Measurements from ENCODE around the gene PFKFB3. TPM values are rescaled to one million over a fixed set of nuclear protein-coding genes. Genes with fewer than 3 reads are reported as not detected.

The PFKFB3 gene
- total and polyA plus RNA-seq, 8 donors, result 10.0 to 28.4 (median 17.8) TPM

DNA sequence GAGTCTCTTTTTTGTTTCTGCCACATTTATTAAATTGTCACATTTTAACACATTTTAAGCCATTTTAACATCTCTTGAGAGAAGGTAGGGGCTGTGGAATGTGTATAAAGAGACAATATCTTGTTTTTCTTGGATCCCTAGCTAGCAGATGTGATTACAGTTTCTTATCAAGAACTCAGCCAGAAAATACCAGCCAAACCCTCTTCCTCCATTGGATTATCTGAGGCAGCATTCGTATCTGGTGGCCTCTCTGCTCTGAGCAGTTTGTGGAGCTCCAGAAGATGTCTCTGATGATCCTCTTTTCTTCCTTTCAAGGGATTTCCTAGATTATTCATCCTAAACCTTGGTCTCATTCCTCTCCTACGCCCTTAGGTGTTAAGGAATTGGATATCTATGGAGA, 35.3 kb upstream of the PFKFB3 start:
- H3K4me1 ChIP-seq, result peaks cover 10 to 25% (median 13%) of the 10 kb centered on the region in 3 donors
- no peaks in the 10 kb centered on the region for H3K36me3 ChIP-seq
- WGBS, 2 donors, result 75 to 80% methylated on average over 2 of the region's 2 CpGs
- TF ChIP-seq, protein P1, sequence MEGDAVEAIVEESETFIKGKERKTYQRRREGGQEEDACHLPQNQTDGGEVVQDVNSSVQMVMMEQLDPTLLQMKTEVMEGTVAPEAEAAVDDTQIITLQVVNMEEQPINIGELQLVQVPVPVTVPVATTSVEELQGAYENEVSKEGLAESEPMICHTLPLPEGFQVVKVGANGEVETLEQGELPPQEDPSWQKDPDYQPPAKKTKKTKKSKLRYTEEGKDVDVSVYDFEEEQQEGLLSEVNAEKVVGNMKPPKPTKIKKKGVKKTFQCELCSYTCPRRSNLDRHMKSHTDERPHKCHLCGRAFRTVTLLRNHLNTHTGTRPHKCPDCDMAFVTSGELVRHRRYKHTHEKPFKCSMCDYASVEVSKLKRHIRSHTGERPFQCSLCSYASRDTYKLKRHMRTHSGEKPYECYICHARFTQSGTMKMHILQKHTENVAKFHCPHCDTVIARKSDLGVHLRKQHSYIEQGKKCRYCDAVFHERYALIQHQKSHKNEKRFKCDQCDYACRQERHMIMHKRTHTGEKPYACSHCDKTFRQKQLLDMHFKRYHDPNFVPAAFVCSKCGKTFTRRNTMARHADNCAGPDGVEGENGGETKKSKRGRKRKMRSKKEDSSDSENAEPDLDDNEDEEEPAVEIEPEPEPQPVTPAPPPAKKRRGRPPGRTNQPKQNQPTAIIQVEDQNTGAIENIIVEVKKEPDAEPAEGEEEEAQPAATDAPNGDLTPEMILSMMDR (IDR thresholded peaks at IDR 0.05), result no peak
- no peak for ATAC-seq
- intact Hi-C loops (cut with DNase I), result no loop called here
- no peak for FAIRE-seq
- H3K27me3 ChIP-seq, result no peaks in the 10 kb centered on the region
- H3K27ac ChIP-seq, result no peak overlapping the region
- no peak overlapping the region for H3K4me3 ChIP-seq
- DNase-seq, result no peak
- H3K9me3 ChIP-seq, result no peaks in the 10 kb centered on the region

DNA sequence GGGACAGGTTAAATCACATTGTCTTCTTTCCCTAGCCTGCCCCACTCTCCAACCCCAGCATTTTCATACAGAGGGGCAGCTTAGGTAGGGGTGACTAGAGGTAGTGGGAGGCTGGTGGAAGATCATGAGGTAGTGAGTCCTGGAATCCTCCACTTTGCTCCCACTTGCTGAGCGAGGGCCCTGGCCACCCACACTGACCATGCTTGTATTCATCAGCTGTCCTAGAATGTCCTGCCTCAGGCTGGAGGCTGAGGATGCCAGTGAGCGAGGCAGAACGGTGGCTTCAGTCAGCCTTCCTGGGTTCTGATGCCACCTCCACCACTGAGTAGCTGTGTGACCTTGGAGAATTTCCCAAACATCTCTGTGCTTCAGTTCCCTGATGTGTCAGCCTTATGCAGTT, 34.6 kb upstream of the PFKFB3 start:
- intact Hi-C loops (cut with DNase I), result no loop called here
- H3K27me3 ChIP-seq, result no peaks in the 10 kb centered on the region
- H3K4me1 ChIP-seq, result peaks cover 7 to 20% (median 10%) of the 10 kb centered on the region in 3 donors
- H3K36me3 ChIP-seq, result no peaks in the 10 kb centered on the region
- FAIRE-seq (no peak), DNase-seq (no peak), ATAC-seq (no peak)
- TF ChIP-seq, protein P1 (IDR thresholded peaks at IDR 0.05), result no peak
- 70 to 71% methylated on average over 3 of the region's 3 CpGs for WGBS, 2 donors
- no peaks in the 10 kb centered on the region for H3K9me3 ChIP-seq
- no peak overlapping the region for H3K4me3 ChIP-seq
- no peak overlapping the region for H3K27ac ChIP-seq

DNA sequence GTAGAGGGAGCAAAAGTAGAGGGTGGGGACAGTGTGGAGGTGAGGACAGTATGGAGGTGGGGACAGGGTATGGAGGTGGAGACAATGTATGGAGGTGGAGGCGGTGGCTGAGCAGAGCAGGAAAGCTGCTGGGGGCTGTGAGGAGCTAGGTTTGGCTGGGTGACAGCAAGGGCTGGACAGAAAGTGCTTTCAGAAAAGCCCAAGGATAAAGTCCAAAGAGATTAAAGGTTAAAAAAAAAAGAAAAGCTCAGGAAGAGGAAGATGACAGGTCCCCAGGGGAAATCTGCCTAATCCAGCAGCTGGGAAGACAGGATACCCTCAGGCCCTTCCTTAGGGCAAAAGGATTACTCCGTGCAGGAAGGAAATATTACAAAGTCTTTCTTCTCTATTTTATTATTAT, 32.1 kb upstream of the PFKFB3 start:
- ATAC-seq, result peak in 3 of 4 donors; percentile 13 to 37 (median 14)
- Histone ChIP-seq H3K4me1 (peaks cover 0 to 12% (median under 1%) of the 10 kb centered on the region in 3 donors), H3K36me3 (no peaks in the 10 kb centered on the region), H3K27me3 (no peaks in the 10 kb centered on the region), H3K9me3 (no peaks in the 10 kb centered on the region), H3K27ac (no peak overlapping the region), H3K4me3 (no peak overlapping the region)
- WGBS, 2 donors, result 42 to 63% methylated on average over 2 of the region's 2 CpGs
- intact Hi-C loops (cut with DNase I), result no loop called here
- DNase-seq, result no peak
- TF ChIP-seq, protein P1 (IDR thresholded peaks at IDR 0.05), result no peak
- FAIRE-seq, result no peak

DNA sequence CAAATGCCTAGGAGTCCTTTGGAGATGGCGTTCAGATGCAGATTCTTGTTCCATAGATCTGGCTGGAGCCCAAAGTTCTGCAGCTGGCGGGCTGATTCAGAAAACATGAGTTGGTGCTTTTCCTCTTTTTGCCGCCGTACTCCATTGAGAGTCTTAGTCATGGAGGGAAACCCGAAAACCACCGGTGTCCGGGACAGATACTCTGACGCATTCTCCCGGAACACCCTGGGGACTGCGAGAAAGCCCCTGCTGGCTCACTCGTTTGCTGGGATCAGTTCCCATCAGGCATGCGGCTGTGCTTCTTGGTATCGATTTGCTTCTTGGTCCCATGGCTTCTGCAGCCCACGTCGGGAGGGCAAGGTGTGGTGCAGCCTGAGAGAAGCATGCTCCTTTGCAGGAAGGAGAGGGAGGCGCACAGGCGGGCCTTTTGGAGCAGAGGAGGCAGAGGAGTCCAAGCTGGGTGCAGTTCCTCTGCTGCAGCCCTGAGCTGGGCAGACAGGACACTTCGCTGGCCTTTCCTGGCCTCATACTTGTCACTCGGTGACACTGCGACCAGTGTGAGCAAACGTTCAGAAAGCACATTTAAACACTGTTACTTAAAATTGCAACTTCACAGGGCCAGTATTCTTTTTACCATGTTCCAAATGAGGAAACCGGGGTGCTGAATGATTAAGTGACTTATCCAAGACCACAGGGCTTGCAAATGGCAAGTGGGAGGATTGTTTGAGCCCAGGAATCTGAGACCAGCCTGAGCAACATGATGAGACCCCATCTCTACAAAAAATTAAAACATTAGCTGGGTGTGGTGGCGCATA, 30.6 kb upstream of the PFKFB3 start:
- no peaks in the 10 kb centered on the region for H3K27me3 ChIP-seq
- H3K27ac ChIP-seq, result peak overlapping the region in 2 of 4 donors; percentile 18 to 37
- ATAC-seq (peak in 3 of 4 donors; percentile 15 to 69 (median 69)), FAIRE-seq (no peak), DNase-seq (peak in 1 of 6 donors; percentile 50)
- TF ChIP-seq, protein P1 (IDR thresholded peaks at IDR 0.05), result no peak
- H3K36me3 ChIP-seq, result no peaks in the 10 kb centered on the region
- no peaks in the 10 kb centered on the region for H3K9me3 ChIP-seq
- no peak overlapping the region for H3K4me3 ChIP-seq
- intact Hi-C loops (cut with DNase I), result no loop called here
- WGBS, 2 donors, result 80% methylated on average over 23 of the region's 23 CpGs
- H3K4me1 ChIP-seq, result peaks cover 0 to 12% (median 0%) of the 10 kb centered on the region in 3 donors

DNA sequence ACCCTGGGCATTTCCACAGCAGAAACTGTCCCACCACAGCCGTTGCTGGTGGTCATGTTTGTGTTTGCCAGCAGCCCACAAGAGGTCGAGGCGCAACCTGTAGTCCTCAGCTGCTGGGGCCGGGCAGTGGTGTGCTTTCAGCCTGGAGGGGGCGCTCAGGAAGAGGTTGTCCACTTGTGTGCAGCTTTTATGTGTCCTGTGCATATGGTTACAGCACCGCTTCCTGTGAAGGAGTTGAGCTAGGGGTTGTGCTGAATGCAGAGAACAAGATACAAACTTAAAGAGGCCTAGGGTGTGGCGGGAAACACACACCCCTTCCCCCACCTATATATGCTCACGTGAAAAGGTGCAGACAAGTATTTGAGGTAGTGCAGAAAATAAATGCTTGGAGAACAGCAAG, 29.5 kb upstream of the PFKFB3 start:
- DNase-seq (no peak), ATAC-seq (peak in 1 of 4 donors; percentile 31), FAIRE-seq (no peak)
- intact Hi-C loops (cut with DNase I), result no loop called here
- WGBS, 2 donors, result 66 to 68% methylated on average over 8 of the region's 8 CpGs
- Histone ChIP-seq H3K9me3 (no peaks in the 10 kb centered on the region), H3K4me3 (no peak overlapping the region), H3K27ac (no peak overlapping the region), H3K4me1 (peaks cover 0 to 12% (median 0%) of the 10 kb centered on the region in 3 donors), H3K36me3 (no peaks in the 10 kb centered on the region), H3K27me3 (no peaks in the 10 kb centered on the region)
- TF ChIP-seq, protein P1 (IDR thresholded peaks at IDR 0.05), result no peak
